ENCODE measurements around the gene ANKRD39. TPM values are rescaled to one million over a fixed set of nuclear protein-coding genes. Genes with fewer than 3 reads are reported as not detected.

The ANKRD39 gene
- total RNA-seq, 6 experiments from 2014 or later = 6.0 to 16.3 (median 9.7) TPM

GRCh38 chr2:96880891-96881273 is 23.1 kb upstream of the ANKRD39 start:
- WGBS (ENCODE audit: insufficient coverage, low coverage, low lambda C conversion rate, missing lambda C conversion rate) = 60% methylated on average over 1 of the region's 6 CpGs
- no peak overlapping the region for H3K4me3 ChIP-seq
- no peaks in the 10 kb centered on the region for H3K36me3 ChIP-seq
- no peak overlapping the region for H3K27ac ChIP-seq
- H3K9me3 ChIP-seq = no peaks in the 10 kb centered on the region
- H3K27me3 ChIP-seq = no peaks in the 10 kb centered on the region
- DNase-seq (no peak), ATAC-seq (no peak)
- intact Hi-C loops (cut with DNase I) = no loop called here
- TF ChIP-seq POLR2A (IDR thresholded peaks at IDR 0.05) (no peak), CTCF (IDR thresholded peaks at IDR 0.05) (no peak)
- H3K4me1 ChIP-seq = no peaks in the 10 kb centered on the region

- no peak for ATAC-seq
- TF ChIP-seq POLR2A (IDR thresholded peaks at IDR 0.05) (no peak), CTCF (IDR thresholded peaks at IDR 0.05) (no peak)
- DNase-seq = no peak
- no peak overlapping the region for H3K4me3 ChIP-seq
- H3K9me3 ChIP-seq = no peaks in the 10 kb centered on the region
- H3K27ac ChIP-seq = no peak overlapping the region
- intact Hi-C loops (cut with DNase I) = no loop called here
- WGBS (ENCODE audit: insufficient coverage, low coverage, low lambda C conversion rate, missing lambda C conversion rate) = 100% methylated on average over 6 of the region's 18 CpGs
- H3K27me3 ChIP-seq = no peaks in the 10 kb centered on the region
- no peaks in the 10 kb centered on the region for H3K36me3 ChIP-seq
- peaks cover 0 to 3% (median 0%) of the 10 kb centered on the region in 4 donors for H3K4me1 ChIP-seq
Observed at GRCh38 chr2:96879545-96880040, 21.8 kb upstream of the ANKRD39 start.

- Histone ChIP-seq H3K9me3 (no peaks in the 10 kb centered on the region), H3K27me3 (no peaks in the 10 kb centered on the region), H3K4me1 (peaks cover 0 to 4% (median 0%) of the 10 kb centered on the region in 4 donors), H3K27ac (no peak overlapping the region), H3K4me3 (no peak overlapping the region), H3K36me3 (no peaks in the 10 kb centered on the region)
- no CpG with 5 or more reads among the region's 22 CpGs for WGBS (ENCODE audit: insufficient coverage, low coverage, low lambda C conversion rate, missing lambda C conversion rate)
- ATAC-seq = no peak
- DNase-seq = no peak
- no peak for TF ChIP-seq POLR2A (IDR thresholded peaks at IDR 0.05)
- intact Hi-C loops (cut with DNase I) = no loop called here
Observed at GRCh38 chr2:96878796-96879544, 21.2 kb upstream of the ANKRD39 start.

DNA sequence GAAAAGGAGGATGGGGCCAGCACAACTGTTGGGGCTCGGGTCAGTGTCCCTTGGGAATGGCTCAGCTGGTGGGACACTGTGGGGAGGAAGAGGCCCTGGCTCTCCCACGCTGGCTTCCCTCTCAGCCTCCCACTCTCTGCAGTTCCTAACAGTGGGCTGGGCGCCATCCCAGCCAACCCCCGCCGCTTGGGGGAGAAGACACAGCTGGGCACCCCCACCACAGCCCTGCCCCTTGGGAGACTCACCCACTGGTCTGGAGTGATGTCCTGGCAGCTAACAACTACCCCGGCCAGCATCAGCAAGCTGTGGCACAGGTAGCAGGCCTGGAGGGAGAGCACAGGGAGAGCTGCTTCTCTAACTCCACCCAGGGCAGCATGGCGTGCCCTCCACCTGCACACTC is 20.4 kb upstream of the ANKRD39 start:
- Histone ChIP-seq H3K36me3 (no peaks in the 10 kb centered on the region), H3K27ac (no peak overlapping the region), H3K27me3 (no peaks in the 10 kb centered on the region), H3K9me3 (no peaks in the 10 kb centered on the region), H3K4me1 (peaks cover 0 to 4% (median 0%) of the 10 kb centered on the region in 4 donors), H3K4me3 (no peak overlapping the region)
- TF ChIP-seq POLR2A (IDR thresholded peaks at IDR 0.05) (no peak), CTCF (IDR thresholded peaks at IDR 0.05) (no peak)
- ATAC-seq (no peak), DNase-seq (no peak)
- WGBS (ENCODE audit: insufficient coverage, low coverage, low lambda C conversion rate, missing lambda C conversion rate) = no CpG with 5 or more reads among the region's 7 CpGs
- intact Hi-C loops (cut with DNase I) = no loop called here

- no peak for DNase-seq
- no peak for ATAC-seq
- 88% methylated on average over 6 of the region's 15 CpGs for WGBS (ENCODE audit: insufficient coverage, low coverage, low lambda C conversion rate, missing lambda C conversion rate)
Observed at GRCh38 chr2:96877631-96878092, 19.8 kb upstream of the ANKRD39 start.

More at GRCh38 chr2:96877631-96878092, 19.8 kb upstream of the ANKRD39 start:
- Histone ChIP-seq H3K4me1 (peaks cover 0 to 4% (median 0%) of the 10 kb centered on the region in 4 donors), H3K36me3 (no peaks in the 10 kb centered on the region), H3K27ac (no peak overlapping the region), H3K9me3 (no peaks in the 10 kb centered on the region), H3K4me3 (no peak overlapping the region), H3K27me3 (no peaks in the 10 kb centered on the region)
- TF ChIP-seq POLR2A (IDR thresholded peaks at IDR 0.05) (no peak), CTCF (IDR thresholded peaks at IDR 0.05) (no peak)
- intact Hi-C loops (cut with DNase I) = no loop called here

All from right lobe of liver (tissue), 6 donors.